Measurements from ENCODE around the gene TRAF1.

DNA sequence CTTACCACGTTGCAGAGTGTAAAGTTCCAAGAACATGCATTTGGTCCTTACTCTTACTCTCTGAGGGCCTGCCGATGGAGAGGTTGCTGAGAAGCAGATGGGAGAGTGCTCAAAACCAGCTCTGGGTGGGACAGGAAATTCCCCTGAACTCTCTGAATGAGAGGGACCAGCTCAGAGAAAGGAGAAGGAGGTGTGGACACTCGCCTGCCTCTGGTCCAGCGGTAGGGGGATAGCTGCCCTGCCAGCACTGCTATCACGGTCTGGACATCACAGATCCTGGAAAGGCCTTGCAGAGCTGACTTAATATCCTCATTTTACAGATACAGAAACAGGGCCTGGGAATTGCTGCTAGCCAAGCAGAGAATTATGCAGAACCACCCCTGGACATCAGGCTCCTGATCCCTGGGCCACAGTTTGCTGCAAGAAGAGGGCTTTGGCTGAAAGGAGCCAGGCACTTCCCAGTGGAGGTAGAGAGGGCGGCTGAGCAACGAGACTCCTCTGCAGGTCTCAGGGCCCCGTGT is 4.9 kb downstream of the TRAF1 start:
- no peak for TF ChIP-seq ZBTB21 (CRISPR knock-in tag; IDR thresholded peaks at IDR 0.05; ENCODE audit: borderline replicate concordance)
- no peak for TF ChIP-seq CTCF (IDR thresholded peaks at IDR 0.05)
- TF ChIP-seq, protein P1, sequence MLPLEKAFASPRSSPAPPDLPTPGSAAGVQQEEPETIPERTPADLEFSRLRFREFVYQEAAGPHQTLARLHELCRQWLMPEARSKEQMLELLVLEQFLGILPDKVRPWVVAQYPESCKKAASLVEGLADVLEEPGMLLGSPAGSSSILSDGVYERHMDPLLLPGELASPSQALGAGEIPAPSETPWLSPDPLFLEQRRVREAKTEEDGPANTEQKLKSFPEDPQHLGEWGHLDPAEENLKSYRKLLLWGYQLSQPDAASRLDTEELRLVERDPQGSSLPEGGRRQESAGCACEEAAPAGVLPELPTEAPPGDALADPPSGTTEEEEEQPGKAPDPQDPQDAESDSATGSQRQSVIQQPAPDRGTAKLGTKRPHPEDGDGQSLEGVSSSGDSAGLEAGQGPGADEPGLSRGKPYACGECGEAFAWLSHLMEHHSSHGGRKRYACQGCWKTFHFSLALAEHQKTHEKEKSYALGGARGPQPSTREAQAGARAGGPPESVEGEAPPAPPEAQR (CRISPR knock-in tag; IDR thresholded peaks at IDR 0.05), result no peak
- no peak for TF ChIP-seq ZNF317 (CRISPR knock-in tag; IDR thresholded peaks at IDR 0.05; ENCODE audit: borderline replicate concordance, low read depth)
- TF ChIP-seq SOX15 (CRISPR knock-in tag; IDR thresholded peaks at IDR 0.05), result no peak
- TF ChIP-seq JUN (CRISPR knock-in tag; IDR thresholded peaks at IDR 0.05), result no peak
- TF ChIP-seq HMGA2 (CRISPR knock-in tag; IDR thresholded peaks at IDR 0.05), result no peak
- TF ChIP-seq ESRRA (CRISPR knock-in tag; IDR thresholded peaks at IDR 0.05; ENCODE audit: borderline replicate concordance), result no peak

Data from WTC11 (cell line).